Smooth muscle cell (in vitro differentiated cells): ENCODE data around the gene DOCK1. TPM values are rescaled to one million over a fixed set of nuclear protein-coding genes. Genes with fewer than 3 reads are reported as not detected.

ENCODE experiments used
- DNase-seq: peaks from one replicate; lab custom pipeline; 2025; ENCODE audit not compliant: unreplicated experiment; lab: John Stamatoyannopoulos, UW
- H2AFZ ChIP-seq: fragments of 200-600 bp; sonication (generic); 2 replicates; pipeline ENCODE4 v1.6.0; 2016; ENCODE audit warnings: antibody characterized with exemption, low read depth, mild to moderate bottlenecking
- H3F3A ChIP-seq: fragments of 200-600 bp; sonication (generic); 2 replicates; pipeline ENCODE4 v1.6.0; 2017; ENCODE audit warnings: antibody characterized with exemption, low read depth
- H3K27ac ChIP-seq: fragments of 200-600 bp; sonication (generic); 2 replicates; pipeline ENCODE4 v1.5.1; 2016; ENCODE audit warnings: low read depth, mild to moderate bottlenecking
- H3K27me3 ChIP-seq: fragments of 200-600 bp; sonication (generic); 2 replicates; pipeline ENCODE4 v1.6.1; 2016; ENCODE audit warnings: low read depth, mild to moderate bottlenecking
- H3K36me3 ChIP-seq: fragments of 200-600 bp; sonication (generic); 2 replicates; pipeline ENCODE4 v1.5.1; 2016; ENCODE audit warnings: low read depth
- H3K4me1 ChIP-seq: fragments of 200-600 bp; sonication (generic); 2 replicates; pipeline ENCODE4 v1.5.1; 2016; ENCODE audit warnings: low read depth
- H3K4me2 ChIP-seq: fragments of 200-600 bp; sonication (generic); 2 replicates; pipeline ENCODE4 v1.6.0; 2016; ENCODE audit warnings: mild to moderate bottlenecking
- H3K4me3 ChIP-seq: fragments of 200-600 bp; sonication (generic); 2 replicates; pipeline ENCODE4 v1.5.1; 2016; ENCODE audit warnings: mild to moderate bottlenecking
- H3K79me2 ChIP-seq: fragments of 200-600 bp; sonication (generic); 2 replicates; pipeline ENCODE4 v1.6.0; 2016; ENCODE audit warnings: low read depth, mild to moderate bottlenecking
- H3K9ac ChIP-seq: fragments of 200-600 bp; sonication (generic); 2 replicates; pipeline ENCODE4 v1.6.0; 2016; ENCODE audit warnings: low read depth
- H3K9me3 ChIP-seq: fragments of 200-600 bp; sonication (generic); replicated peaks from 2 replicates; pipeline ENCODE4 v1.5.1; 2016; ENCODE audit warnings: low read depth
- H4K20me1 ChIP-seq: fragments of 200-600 bp; sonication (generic); 2 replicates; pipeline ENCODE4 v1.6.0; 2016; ENCODE audit warnings: low read depth
- WGBS: methylation state at CpG from one replicate; pipeline ENCODE4 v1.1.7; 2016; ENCODE audit warnings: low lambda C conversion rate; 5-methylcytosine and 5-hydroxymethylcytosine counted together
- polyA plus RNA-seq: library from polyadenylated mRNA; unstranded; fragments of >200 nt; fragmentation: Nextera tagmentation; extraction: Ambion mirVana; gene quantifications from 2 replicates; pipeline ENCODE4 v1.2.1, GENCODE V29; 2016
- total RNA-seq: library from RNA; depleted of rRNA; stranded (reverse); fragments of >200 nt; gene quantifications from 2 replicates; pipeline ENCODE4 v1.2.3, GENCODE V29; 2014
- TF ChIP-seq, protein P1 (sequence below): fragments of 200-600 bp; sonication (generic); IDR thresholded peaks from 2 replicates; pipeline ENCODE4 v1.5.1; 2017; ENCODE audit warnings: borderline replicate concordance, mild to moderate bottlenecking, antibody characterized with exemption; ENCODE audit not compliant: insufficient read depth, poor library complexity, severe bottlenecking

DOCK1 gene
- total and polyA plus RNA-seq, 2 experiments from 2014 or later: 18.4 to 37.1 TPM

DNA sequence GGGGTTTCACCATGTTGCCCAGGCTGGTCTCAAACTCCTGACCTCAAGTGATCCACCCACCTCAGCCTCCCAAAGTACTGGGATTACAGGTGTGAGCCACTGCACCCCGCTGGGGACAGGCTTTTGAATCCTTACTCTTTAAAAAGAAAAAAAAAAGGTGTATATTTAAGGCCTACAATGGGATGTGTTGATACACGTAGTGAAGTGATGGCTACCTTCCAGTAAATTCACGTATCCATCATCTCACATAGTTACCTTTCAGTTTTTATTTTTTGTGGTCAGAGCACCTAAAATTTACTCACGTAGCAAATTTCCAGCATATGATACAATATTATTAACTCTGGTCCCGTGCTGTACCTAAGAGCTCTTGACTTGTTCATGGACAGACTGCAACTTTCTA lies 410.7 kb downstream of the DOCK1 start:
- Histone ChIP-seq H3K36me3 (no peaks in the 10 kb centered on the region), H3K9ac (no peak overlapping the region), H3K4me2 (no peak overlapping the region), H4K20me1 (peaks cover 70% of the 10 kb centered on the region), H3K4me1 (no peaks in the 10 kb centered on the region), H3K4me3 (no peak overlapping the region), H3K9me3 (no peaks in the 10 kb centered on the region), H3K79me2 (no peaks in the 10 kb centered on the region), H3K27ac (no peak overlapping the region), H3K27me3 (no peaks in the 10 kb centered on the region), H2AFZ (no peak overlapping the region), H3F3A (no peaks in the 10 kb centered on the region)
- no peak for DNase-seq
- TF ChIP-seq, protein P1, sequence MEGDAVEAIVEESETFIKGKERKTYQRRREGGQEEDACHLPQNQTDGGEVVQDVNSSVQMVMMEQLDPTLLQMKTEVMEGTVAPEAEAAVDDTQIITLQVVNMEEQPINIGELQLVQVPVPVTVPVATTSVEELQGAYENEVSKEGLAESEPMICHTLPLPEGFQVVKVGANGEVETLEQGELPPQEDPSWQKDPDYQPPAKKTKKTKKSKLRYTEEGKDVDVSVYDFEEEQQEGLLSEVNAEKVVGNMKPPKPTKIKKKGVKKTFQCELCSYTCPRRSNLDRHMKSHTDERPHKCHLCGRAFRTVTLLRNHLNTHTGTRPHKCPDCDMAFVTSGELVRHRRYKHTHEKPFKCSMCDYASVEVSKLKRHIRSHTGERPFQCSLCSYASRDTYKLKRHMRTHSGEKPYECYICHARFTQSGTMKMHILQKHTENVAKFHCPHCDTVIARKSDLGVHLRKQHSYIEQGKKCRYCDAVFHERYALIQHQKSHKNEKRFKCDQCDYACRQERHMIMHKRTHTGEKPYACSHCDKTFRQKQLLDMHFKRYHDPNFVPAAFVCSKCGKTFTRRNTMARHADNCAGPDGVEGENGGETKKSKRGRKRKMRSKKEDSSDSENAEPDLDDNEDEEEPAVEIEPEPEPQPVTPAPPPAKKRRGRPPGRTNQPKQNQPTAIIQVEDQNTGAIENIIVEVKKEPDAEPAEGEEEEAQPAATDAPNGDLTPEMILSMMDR: no peak
- WGBS: 94% methylated on average over 5 of the region's 5 CpGs

DNA sequence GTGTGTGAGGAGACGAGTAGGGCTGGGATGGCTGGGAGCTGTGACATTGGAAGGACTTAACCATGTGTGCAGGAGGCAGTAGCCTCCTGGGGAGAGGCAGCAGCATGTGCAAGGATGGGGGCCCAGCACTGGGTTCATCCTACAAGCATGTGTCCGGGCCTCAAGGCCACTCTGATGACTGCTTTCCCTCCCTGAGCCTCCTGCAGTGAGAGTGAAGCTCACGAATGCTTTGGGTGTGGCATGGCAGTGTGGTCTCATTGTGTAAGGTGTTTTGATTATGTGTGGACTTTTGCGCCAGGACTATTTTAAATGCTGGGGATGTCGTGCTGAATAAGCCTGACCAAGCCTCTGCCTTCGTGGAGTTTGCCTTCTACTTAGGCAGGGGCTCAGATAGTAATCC lies 413.2 kb downstream of the DOCK1 start:
- H2AFZ ChIP-seq: no peak overlapping the region
- H3K36me3 ChIP-seq: no peaks in the 10 kb centered on the region
- no peaks in the 10 kb centered on the region for H3K27me3 ChIP-seq
- 91% methylated on average over 6 of the region's 6 CpGs for WGBS
- H4K20me1 ChIP-seq: peaks cover 45% of the 10 kb centered on the region
- H3K9me3 ChIP-seq: no peaks in the 10 kb centered on the region
- H3K4me2 ChIP-seq: no peak overlapping the region
- no peak overlapping the region for H3K4me3 ChIP-seq
- H3K79me2 ChIP-seq: no peaks in the 10 kb centered on the region
- no peaks in the 10 kb centered on the region for H3F3A ChIP-seq
- H3K27ac ChIP-seq: no peak overlapping the region
- TF ChIP-seq, protein P1: no peak
- no peak overlapping the region for H3K9ac ChIP-seq
- no peak for DNase-seq
- H3K4me1 ChIP-seq: no peaks in the 10 kb centered on the region

DNA sequence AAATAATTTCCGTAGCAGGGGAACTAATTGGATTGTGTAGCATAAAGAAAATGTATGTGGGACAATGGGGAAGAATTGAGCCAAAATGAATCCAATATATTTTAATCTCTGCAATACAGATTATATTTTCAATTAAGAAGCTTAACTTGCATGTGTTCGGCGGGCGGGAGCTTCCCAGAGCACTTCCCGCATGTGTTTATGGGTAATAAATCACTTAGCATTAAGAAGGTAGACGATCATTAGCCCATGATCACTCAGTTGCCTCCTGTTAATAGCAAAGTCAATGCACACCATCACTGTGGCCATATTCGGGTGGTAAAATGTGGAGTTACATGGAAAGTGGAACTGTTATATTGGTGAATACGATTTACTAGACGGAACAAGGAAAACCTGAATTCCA lies 414.0 kb downstream of the DOCK1 start:
- H3K27me3 ChIP-seq: no peaks in the 10 kb centered on the region

DNA sequence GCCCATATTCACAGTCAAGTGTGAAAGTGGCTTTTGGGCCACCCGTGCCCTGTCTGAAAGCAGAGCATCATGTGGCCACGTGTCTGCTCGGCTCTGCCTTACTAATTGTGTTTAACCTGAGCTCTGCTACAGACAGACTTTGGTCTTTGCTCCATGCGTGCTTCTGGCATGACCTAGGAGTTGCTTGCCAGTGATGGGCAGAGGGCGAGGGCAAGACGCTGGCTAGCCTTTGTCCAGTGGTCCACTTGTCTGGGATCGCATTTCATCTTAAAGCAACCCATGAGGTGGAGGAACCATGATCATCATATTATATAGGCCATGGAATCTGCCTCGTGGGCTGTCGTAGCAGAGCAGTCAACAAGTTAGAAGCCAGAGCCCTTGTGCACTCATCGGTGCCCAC lies 414.5 kb downstream of the DOCK1 start:
- Histone ChIP-seq H3K4me3 (no peak overlapping the region), H3K9ac (no peak overlapping the region), H3K4me1 (no peaks in the 10 kb centered on the region), H3K36me3 (no peaks in the 10 kb centered on the region), H3K79me2 (no peaks in the 10 kb centered on the region), H3K4me2 (no peak overlapping the region), H3F3A (no peaks in the 10 kb centered on the region), H3K9me3 (no peaks in the 10 kb centered on the region), H3K27ac (no peak overlapping the region), H3K27me3 (no peaks in the 10 kb centered on the region), H2AFZ (no peak overlapping the region), H4K20me1 (peaks cover 34% of the 10 kb centered on the region)
- 97% methylated on average over 10 of the region's 10 CpGs for WGBS
- TF ChIP-seq, protein P1: no peak
- no peak for DNase-seq

More for the DNA sequence above, 414.0 kb downstream of the DOCK1 start:
- Histone ChIP-seq H4K20me1 (peaks cover 38% of the 10 kb centered on the region), H3K4me2 (no peak overlapping the region), H3K9me3 (no peaks in the 10 kb centered on the region), H3K4me1 (no peaks in the 10 kb centered on the region), H2AFZ (no peak overlapping the region), H3K27ac (no peak overlapping the region), H3K79me2 (no peaks in the 10 kb centered on the region), H3K9ac (no peak overlapping the region), H3K4me3 (no peak overlapping the region), H3K36me3 (no peaks in the 10 kb centered on the region), H3F3A (no peaks in the 10 kb centered on the region)
- TF ChIP-seq, protein P1: no peak
- no peak for DNase-seq
- 98% methylated on average over 9 of the region's 9 CpGs for WGBS
